GM10847 (cell line): Measurements from ENCODE around the gene RAD54L2.

Source experiments
- POLR2A ChIP-seq: IDR thresholded peaks from 2 replicates; pipeline ENCODE4 v1.6.1; 2011; ENCODE audit not compliant: insufficient read length; ENCODE audit errors: extremely low read depth

The RAD54L2 gene

GRCh38 chr3:51538459-51539290, at the start of gene RAD54L2:
Gene RAD54L2 (plus strand): TSS chr3:51538719. CDS start chr3:51590421, 51,702 bp downstream.
- TF ChIP-seq POLR2A, result peak; percentile 50

- peak; percentile 39 for TF ChIP-seq POLR2A
Observed at GRCh38 chr3:51498876-51499738, 39.4 kb upstream of the RAD54L2 start.

- no peak for TF ChIP-seq POLR2A
Observed at GRCh38 chr3:51500632-51501131, 37.8 kb upstream of the RAD54L2 start.

GRCh38 chr3:51501833-51502561, 36.5 kb upstream of the RAD54L2 start:
- no peak for TF ChIP-seq POLR2A

GRCh38 chr3:51502562-51502910, 36.0 kb upstream of the RAD54L2 start:
- no peak for TF ChIP-seq POLR2A

GRCh38 chr3:51503007-51503406, 35.5 kb upstream of the RAD54L2 start:
- no peak for TF ChIP-seq POLR2A

GRCh38 chr3:51508255-51508654, 30.3 kb upstream of the RAD54L2 start:
- no peak for TF ChIP-seq POLR2A

GRCh38 chr3:51510996-51511395, 27.5 kb upstream of the RAD54L2 start:
- no peak for TF ChIP-seq POLR2A

GRCh38 chr3:51514210-51514609, 24.3 kb upstream of the RAD54L2 start:
- TF ChIP-seq POLR2A, result no peak

- TF ChIP-seq POLR2A, result no peak
Observed at GRCh38 chr3:51519848-51520247, 18.7 kb upstream of the RAD54L2 start.

GRCh38 chr3:51522273-51522962, 16.1 kb upstream of the RAD54L2 start:
- TF ChIP-seq POLR2A, result no peak

- TF ChIP-seq POLR2A, result no peak
Observed at GRCh38 chr3:51530485-51530884, 8.0 kb upstream of the RAD54L2 start.

- TF ChIP-seq POLR2A, result no peak
Observed at GRCh38 chr3:51535146-51536019, 3.1 kb upstream of the RAD54L2 start.

- TF ChIP-seq POLR2A, result no peak
Observed at GRCh38 chr3:51538115-51538458, 432 bp upstream of the RAD54L2 start.

- TF ChIP-seq POLR2A, result no peak
Observed at GRCh38 chr3:51539291-51539941, 897 bp downstream of the RAD54L2 start.
